ENCODE measurements around the gene SAPCD2.

SAPCD2 gene

DNA sequence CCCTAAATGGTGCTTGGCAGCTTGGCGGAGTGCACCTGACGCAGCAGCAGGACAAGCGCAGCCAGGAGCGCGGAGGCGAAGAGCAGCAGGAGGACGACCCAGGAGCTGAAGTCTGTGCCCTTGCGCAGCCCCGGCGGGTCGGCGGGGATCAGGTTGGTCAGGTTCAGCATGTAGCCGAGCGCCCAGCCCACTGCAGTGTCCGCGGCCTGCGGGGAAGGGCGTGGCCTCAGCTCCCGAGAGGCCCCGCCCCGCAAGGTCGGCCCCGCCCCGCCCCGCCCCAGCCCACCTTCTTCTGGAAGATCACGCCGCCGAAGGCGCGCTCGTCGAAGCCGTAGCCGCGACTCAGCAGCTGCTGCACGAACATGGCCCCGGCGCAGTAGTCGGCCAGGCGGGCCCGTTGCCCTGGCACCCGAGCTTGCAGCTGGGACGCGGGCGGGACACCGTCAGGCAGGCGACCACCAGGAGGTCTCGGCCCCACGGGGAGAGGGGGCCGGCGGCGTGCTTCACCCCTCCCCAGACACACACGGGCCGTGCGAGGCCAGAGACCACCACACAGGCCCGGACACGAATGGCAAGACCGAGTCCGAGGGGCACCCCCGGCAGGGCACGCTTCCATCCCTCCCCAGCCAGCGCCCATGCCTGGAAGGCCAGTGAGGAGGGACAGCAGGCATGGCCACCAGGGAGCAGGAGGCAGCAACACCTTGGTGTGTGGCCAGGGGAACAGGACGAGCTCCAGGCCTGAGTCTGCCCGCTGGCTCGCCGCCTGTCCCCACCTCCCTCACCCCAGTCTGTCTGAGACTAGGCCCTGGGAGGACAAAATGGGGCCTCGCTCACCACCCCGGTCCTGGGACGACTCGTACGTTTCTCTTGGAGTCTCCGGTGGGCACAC lies 21.5 kb downstream of the SAPCD2 start:
- DNase-seq (ENCODE audit: insufficient read length) (no peak), FAIRE-seq (no peak)
- TF ChIP-seq POLR2A (IDR thresholded peaks at IDR 0.05; ENCODE audit: low read depth, low read length) (no peak), TAF1 (IDR thresholded peaks at IDR 0.05; ENCODE audit: borderline replicate concordance, low read depth, low read length) (no peak), POLR2AphosphoS5 (IDR thresholded peaks at IDR 0.05; ENCODE audit: low read depth, low read length) (no peak)

- TF ChIP-seq POLR2AphosphoS5 (IDR thresholded peaks at IDR 0.05; ENCODE audit: low read depth, low read length) (no peak), TAF1 (IDR thresholded peaks at IDR 0.05; ENCODE audit: borderline replicate concordance, low read depth, low read length) (no peak), POLR2A (IDR thresholded peaks at IDR 0.05; ENCODE audit: low read depth, low read length) (no peak)
- DNase-seq (ENCODE audit: insufficient read length) (peak; percentile 97), FAIRE-seq (peak; percentile 72)
Observed at GRCh38 chr9:137046088-137046787, 24.1 kb downstream of the SAPCD2 start, which contains the start of gene NPDC1. TSS of gene NPDC1 (minus strand) at chr9:137046177. CDS start at chr9:137045989, 188 bp downstream.

DNA sequence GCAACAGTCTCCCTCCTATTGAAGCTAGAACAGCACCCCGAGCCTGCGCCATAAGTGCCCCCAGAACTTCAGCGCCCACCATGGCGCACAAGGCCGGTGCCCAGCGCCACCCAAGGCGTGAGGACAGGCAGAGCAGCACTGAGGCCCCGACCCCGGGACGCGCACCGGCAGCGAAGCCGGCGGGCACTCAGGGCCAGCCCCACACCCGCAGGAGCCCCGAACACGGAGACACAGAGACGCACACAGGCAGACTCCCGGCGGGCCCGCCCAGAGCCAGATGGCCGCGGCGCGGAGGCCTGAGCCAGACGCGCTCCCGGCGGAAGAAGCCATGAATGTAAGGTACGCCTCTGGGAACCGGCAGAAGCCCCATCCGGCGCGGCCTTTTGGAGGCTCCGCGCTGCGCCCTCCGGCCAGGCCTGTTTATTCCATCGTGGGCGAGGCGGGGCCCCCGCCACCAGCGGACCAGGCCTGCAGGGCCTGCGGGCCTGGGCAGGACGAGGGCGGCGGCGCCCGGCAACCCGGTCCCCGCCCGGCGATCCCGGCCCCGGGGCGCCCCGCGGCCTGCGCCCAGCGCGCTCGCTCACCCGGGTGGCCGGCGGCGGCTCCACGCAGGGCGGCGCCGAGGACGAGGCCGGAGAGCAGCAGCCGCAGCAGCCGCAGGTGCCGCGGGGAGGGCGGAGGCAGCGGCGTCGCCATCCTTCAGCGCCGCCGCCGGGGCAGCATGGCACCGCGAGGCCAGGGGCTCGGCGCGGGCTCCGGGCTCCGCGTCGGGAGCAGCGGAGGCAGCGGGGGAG lies 24.9 kb downstream of the SAPCD2 start:
- no peak for DNase-seq (ENCODE audit: insufficient read length)

GRCh38 chr9:137044502-137045177 lies 25.7 kb downstream of the SAPCD2 start:
- no peak for TF ChIP-seq POLR2A (IDR thresholded peaks at IDR 0.05; ENCODE audit: low read depth, low read length)
- TF ChIP-seq POLR2AphosphoS5 (IDR thresholded peaks at IDR 0.05; ENCODE audit: low read depth, low read length) = no peak
- TF ChIP-seq TAF1 (IDR thresholded peaks at IDR 0.05; ENCODE audit: borderline replicate concordance, low read depth, low read length) = no peak
- DNase-seq (ENCODE audit: insufficient read length) (no peak), FAIRE-seq (no peak)

More for the DNA sequence above, 24.9 kb downstream of the SAPCD2 start:
- TF ChIP-seq POLR2A (IDR thresholded peaks at IDR 0.05; ENCODE audit: low read depth, low read length) (no peak), POLR2AphosphoS5 (IDR thresholded peaks at IDR 0.05; ENCODE audit: low read depth, low read length) (no peak), TAF1 (IDR thresholded peaks at IDR 0.05; ENCODE audit: borderline replicate concordance, low read depth, low read length) (no peak)
- no peak for FAIRE-seq

DNA sequence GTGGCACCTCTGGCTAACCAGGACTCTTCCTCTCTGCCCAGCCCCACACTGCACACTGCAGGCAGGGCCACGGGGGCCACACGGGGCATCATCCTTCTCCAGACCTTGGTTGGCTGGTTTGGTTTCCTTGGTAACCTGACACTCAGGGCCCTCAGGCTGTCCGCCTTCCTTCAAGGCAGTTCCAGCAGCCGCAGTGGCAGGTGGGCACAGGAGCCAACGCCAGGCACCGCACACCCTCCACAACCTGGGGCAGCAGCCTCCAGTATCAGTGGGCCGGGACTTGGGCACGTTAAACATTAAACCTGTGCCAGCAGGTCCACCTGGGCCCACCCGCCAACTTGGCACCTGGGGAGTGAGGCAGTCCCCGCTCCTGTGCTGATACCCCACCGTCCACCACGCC lies 26.3 kb downstream of the SAPCD2 start:
- TF ChIP-seq TAF1 (IDR thresholded peaks at IDR 0.05; ENCODE audit: borderline replicate concordance, low read depth, low read length) (no peak), POLR2A (IDR thresholded peaks at IDR 0.05; ENCODE audit: low read depth, low read length) (no peak), POLR2AphosphoS5 (IDR thresholded peaks at IDR 0.05; ENCODE audit: low read depth, low read length) (no peak)
- FAIRE-seq = no peak
- DNase-seq (ENCODE audit: insufficient read length) = no peak

- DNase-seq (ENCODE audit: insufficient read length) (no peak), FAIRE-seq (no peak)
- no peak for TF ChIP-seq TAF1 (IDR thresholded peaks at IDR 0.05; ENCODE audit: borderline replicate concordance, low read depth, low read length)
- no peak for TF ChIP-seq POLR2A (IDR thresholded peaks at IDR 0.05; ENCODE audit: low read depth, low read length)
- TF ChIP-seq POLR2AphosphoS5 (IDR thresholded peaks at IDR 0.05; ENCODE audit: low read depth, low read length) = no peak
Observed at GRCh38 chr9:137042751-137043727, 27.3 kb downstream of the SAPCD2 start.

DNA sequence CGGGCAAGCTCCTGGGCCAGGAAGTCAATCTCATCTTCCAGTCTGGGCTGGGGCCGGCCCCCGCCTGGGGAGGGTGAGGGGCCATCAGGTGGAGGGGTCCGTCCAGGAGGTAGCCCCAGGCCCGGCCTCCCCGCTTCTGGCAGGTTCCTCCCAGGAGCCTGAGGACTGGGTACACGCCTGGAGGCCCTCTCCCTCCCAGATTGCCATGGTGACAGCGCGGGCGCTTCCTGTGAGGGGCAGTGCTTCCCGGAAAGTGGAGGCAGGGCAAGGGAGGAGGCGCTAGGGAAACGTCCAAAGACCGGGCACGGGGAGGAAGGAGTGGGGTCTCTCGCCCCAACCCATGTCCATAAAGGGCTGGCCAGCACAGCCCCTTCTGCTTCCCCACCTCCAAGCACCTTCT lies 29.2 kb downstream of the SAPCD2 start:
- no peak for FAIRE-seq

GRCh38 chr9:137040568-137040967 lies 29.8 kb downstream of the SAPCD2 start:
- FAIRE-seq (no peak), DNase-seq (ENCODE audit: insufficient read length) (no peak)

More for the DNA sequence above, 29.2 kb downstream of the SAPCD2 start:
- no peak for DNase-seq (ENCODE audit: insufficient read length)
- TF ChIP-seq POLR2A (IDR thresholded peaks at IDR 0.05; ENCODE audit: low read depth, low read length) (no peak), TAF1 (IDR thresholded peaks at IDR 0.05; ENCODE audit: borderline replicate concordance, low read depth, low read length) (no peak), POLR2AphosphoS5 (IDR thresholded peaks at IDR 0.05; ENCODE audit: low read depth, low read length) (no peak)

GRCh38 chr9:137039611-137040366 lies 30.6 kb downstream of the SAPCD2 start:
- FAIRE-seq (no peak), DNase-seq (ENCODE audit: insufficient read length) (no peak)
- TF ChIP-seq POLR2AphosphoS5 (IDR thresholded peaks at IDR 0.05; ENCODE audit: low read depth, low read length) = no peak
- TF ChIP-seq TAF1 (IDR thresholded peaks at IDR 0.05; ENCODE audit: borderline replicate concordance, low read depth, low read length) = no peak
- TF ChIP-seq POLR2A (IDR thresholded peaks at IDR 0.05; ENCODE audit: low read depth, low read length) = no peak

More at GRCh38 chr9:137040568-137040967, 29.8 kb downstream of the SAPCD2 start:
- TF ChIP-seq POLR2AphosphoS5 (IDR thresholded peaks at IDR 0.05; ENCODE audit: low read depth, low read length) (no peak), TAF1 (IDR thresholded peaks at IDR 0.05; ENCODE audit: borderline replicate concordance, low read depth, low read length) (no peak), POLR2A (IDR thresholded peaks at IDR 0.05; ENCODE audit: low read depth, low read length) (no peak)

Data from GM12892 (cell line).